ENCODE results near the gene DKK3. TPM values are rescaled to one million over a fixed set of nuclear protein-coding genes. Genes with fewer than 3 reads are reported as not detected.

DKK3 gene
- polyA plus RNA-seq, 6 donors from 2014 or later: not detected

- ATAC-seq (ENCODE audit: low read depth in 2 of 2) (no peak), DNase-seq (no peak)
- Mint-ChIP-seq H3K4me3 (no peak overlapping the region), H3K27me3 (peaks cover 4 to 39% (median 24%) of the 10 kb centered on the region in 3 donors), H3K27ac (no peak overlapping the region), H3K36me3 (peaks cover 0 to 8% of the 10 kb centered on the region in 2 donors), H3K4me1 (peaks cover 3 to 7% (median 4%) of the 10 kb centered on the region in 3 donors), H3K9me3 (peaks cover 0 to 7% (median 3%) of the 10 kb centered on the region in 7 donors)
Measured at GRCh38 chr11:11980841-11981308, 27.6 kb downstream of the DKK3 start.

GRCh38 chr11:11980200-11980599, 28.2 kb downstream of the DKK3 start:
- Mint-ChIP-seq H3K9me3 (peaks cover 0 to 7% (median 3%) of the 10 kb centered on the region in 7 donors), H3K27ac (no peak overlapping the region), H3K36me3 (peaks cover 0 to 8% of the 10 kb centered on the region in 2 donors), H3K27me3 (peaks cover 4 to 39% (median 24%) of the 10 kb centered on the region in 3 donors), H3K4me1 (peaks cover 3 to 7% (median 4%) of the 10 kb centered on the region in 3 donors), H3K4me3 (no peak overlapping the region)
- DNase-seq (no peak), ATAC-seq (ENCODE audit: low read depth in 2 of 2) (no peak)

- ATAC-seq (ENCODE audit: low read depth in 2 of 2): no peak
- no peak overlapping the region for H3K4me3 Mint-ChIP-seq
- H3K36me3 Mint-ChIP-seq: peaks cover 0 to 8% of the 10 kb centered on the region in 2 donors
- peaks cover 3 to 7% (median 4%) of the 10 kb centered on the region in 3 donors for H3K4me1 Mint-ChIP-seq
- peaks cover 0 to 7% (median 3%) of the 10 kb centered on the region in 7 donors for H3K9me3 Mint-ChIP-seq
- no peak overlapping the region for H3K27ac Mint-ChIP-seq
- DNase-seq: no peak
- H3K27me3 Mint-ChIP-seq: peaks cover 4 to 39% (median 24%) of the 10 kb centered on the region in 3 donors
Measured at GRCh38 chr11:11979488-11980117, 28.8 kb downstream of the DKK3 start.

- Mint-ChIP-seq H3K36me3 (peaks cover 0 to 8% of the 10 kb centered on the region in 2 donors), H3K4me3 (no peak overlapping the region), H3K27ac (peak overlapping the region in 1 of 6 donors; percentile 16), H3K4me1 (peaks cover 3 to 7% (median 4%) of the 10 kb centered on the region in 3 donors), H3K27me3 (peaks cover 4 to 39% (median 24%) of the 10 kb centered on the region in 3 donors), H3K9me3 (peaks cover 0 to 7% (median 3%) of the 10 kb centered on the region in 7 donors)
- DNase-seq (no peak), ATAC-seq (ENCODE audit: low read depth in 2 of 2) (no peak)
Measured at GRCh38 chr11:11978792-11979487, 29.5 kb downstream of the DKK3 start.

GRCh38 chr11:11978098-11978637, 30.3 kb downstream of the DKK3 start:
- ATAC-seq (ENCODE audit: low read depth in 2 of 2): no peak
- H3K4me3 Mint-ChIP-seq: no peak overlapping the region
- H3K27ac Mint-ChIP-seq: peak overlapping the region in 4 of 6 donors; percentile 0 to 85 (median 39)

DNA sequence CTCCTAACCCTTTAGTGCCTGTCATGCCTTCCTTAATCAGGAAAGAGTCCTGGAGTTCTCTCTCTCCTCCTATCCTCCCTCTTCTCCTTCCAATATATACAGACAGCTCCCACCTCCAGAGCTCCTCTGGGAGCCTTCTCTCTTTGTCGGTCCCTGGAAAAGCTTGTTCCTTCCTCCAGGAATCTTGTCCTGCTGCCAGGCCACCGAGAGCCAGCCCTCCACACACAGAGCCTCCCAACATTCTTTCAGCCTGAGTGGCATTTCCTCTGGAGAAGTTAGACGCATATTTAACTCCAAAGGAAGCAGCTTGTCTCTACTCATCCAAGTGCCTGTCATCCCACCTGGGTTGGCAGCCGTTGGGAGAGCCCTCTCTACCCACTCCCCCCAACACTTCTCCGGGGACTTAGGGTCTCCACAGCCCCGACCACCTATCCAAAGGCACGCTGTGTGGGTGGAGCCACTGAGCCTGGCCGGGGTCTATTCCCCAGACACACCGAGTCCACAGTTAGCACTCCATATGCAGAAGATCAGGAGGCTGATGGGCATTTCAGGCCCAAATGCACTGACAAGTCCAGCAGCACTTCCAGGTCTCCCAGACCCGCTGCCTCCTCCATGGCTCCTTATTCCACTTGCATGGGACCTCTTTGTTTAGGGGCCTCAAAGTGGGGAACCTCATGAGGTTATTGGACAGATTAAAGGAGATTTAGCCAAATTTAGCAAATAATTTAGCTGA, 31.1 kb downstream of the DKK3 start:
- H3K36me3 Mint-ChIP-seq: peaks cover 0 to 8% of the 10 kb centered on the region in 2 donors
- no peak overlapping the region for H3K27ac Mint-ChIP-seq
- H3K9me3 Mint-ChIP-seq: peaks cover 0 to 7% (median 3%) of the 10 kb centered on the region in 7 donors
- no peak for DNase-seq
- H3K4me1 Mint-ChIP-seq: peaks cover 3 to 7% (median 4%) of the 10 kb centered on the region in 3 donors
- no peak for ATAC-seq (ENCODE audit: low read depth in 2 of 2)
- H3K4me3 Mint-ChIP-seq: no peak overlapping the region
- H3K27me3 Mint-ChIP-seq: peaks cover 3 to 36% (median 20%) of the 10 kb centered on the region in 3 donors

More at GRCh38 chr11:11978098-11978637, 30.3 kb downstream of the DKK3 start:
- no peak for DNase-seq
- H3K27me3 Mint-ChIP-seq: peaks cover 4 to 39% (median 20%) of the 10 kb centered on the region in 3 donors
- peaks cover 3 to 7% (median 4%) of the 10 kb centered on the region in 3 donors for H3K4me1 Mint-ChIP-seq
- peaks cover 0 to 8% of the 10 kb centered on the region in 2 donors for H3K36me3 Mint-ChIP-seq
- peaks cover 0 to 7% (median 3%) of the 10 kb centered on the region in 7 donors for H3K9me3 Mint-ChIP-seq

DNA sequence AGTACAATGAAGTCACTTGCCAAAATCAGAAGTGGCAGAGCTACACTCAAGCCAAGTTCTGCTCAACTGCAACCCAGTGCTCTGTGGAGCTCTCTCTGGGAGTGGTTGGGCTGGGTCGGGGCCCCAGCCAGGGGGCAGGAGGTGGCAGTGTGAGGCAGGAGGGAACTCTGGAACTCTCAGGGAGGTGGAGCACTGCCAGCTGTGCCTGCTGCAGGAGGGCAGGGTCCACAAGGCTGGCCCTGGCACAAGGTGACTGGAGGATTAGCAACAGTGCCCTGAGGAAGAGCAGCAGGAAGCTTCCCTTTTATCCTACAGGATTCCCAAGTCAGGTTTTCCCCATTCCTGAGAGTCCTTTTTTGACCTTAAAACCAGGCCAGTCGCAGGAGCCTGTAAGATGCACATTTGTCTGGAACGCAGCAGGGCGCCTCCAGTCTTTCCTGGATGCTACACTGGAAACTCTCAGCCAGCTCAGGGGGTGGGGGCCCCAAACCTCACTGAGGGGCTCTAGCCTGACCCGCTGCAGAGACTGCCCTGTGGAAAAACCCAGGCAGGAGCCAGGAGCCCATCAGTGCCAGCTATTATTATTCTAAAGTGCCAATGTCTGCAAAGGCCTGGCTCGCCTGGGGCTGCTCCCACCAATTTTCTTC, 31.8 kb downstream of the DKK3 start:
- peaks cover 0 to 28% (median 20%) of the 10 kb centered on the region in 3 donors for H3K27me3 Mint-ChIP-seq
- no peak overlapping the region for H3K27ac Mint-ChIP-seq
- DNase-seq (no peak), ATAC-seq (ENCODE audit: low read depth in 2 of 2) (no peak)
- H3K4me3 Mint-ChIP-seq: no peak overlapping the region
- H3K4me1 Mint-ChIP-seq: peaks cover 3 to 7% (median 4%) of the 10 kb centered on the region in 3 donors
- peaks cover 0 to 8% of the 10 kb centered on the region in 2 donors for H3K36me3 Mint-ChIP-seq
- peaks cover 0 to 7% (median 3%) of the 10 kb centered on the region in 7 donors for H3K9me3 Mint-ChIP-seq

- Mint-ChIP-seq H3K27me3 (peaks cover 0 to 17% (median 13%) of the 10 kb centered on the region in 3 donors), H3K27ac (peak overlapping the region in 1 of 6 donors; percentile 19), H3K36me3 (peaks cover 0 to 8% of the 10 kb centered on the region in 2 donors), H3K9me3 (peaks cover 0 to 7% (median 3%) of the 10 kb centered on the region in 7 donors), H3K4me1 (peaks cover 3 to 7% (median 4%) of the 10 kb centered on the region in 3 donors), H3K4me3 (no peak overlapping the region)
- no peak for DNase-seq
- ATAC-seq (ENCODE audit: low read depth in 2 of 2): no peak
Measured at GRCh38 chr11:11975201-11976092, 33.0 kb downstream of the DKK3 start.

- Mint-ChIP-seq H3K9me3 (peaks cover 0 to 7% (median 3%) of the 10 kb centered on the region in 7 donors), H3K27ac (no peak overlapping the region), H3K4me3 (no peak overlapping the region), H3K27me3 (peaks cover 0 to 13% (median 8%) of the 10 kb centered on the region in 3 donors), H3K4me1 (peaks cover 3 to 7% (median 4%) of the 10 kb centered on the region in 3 donors), H3K36me3 (peaks cover 0 to 8% of the 10 kb centered on the region in 2 donors)
- no peak for DNase-seq
- no peak for ATAC-seq (ENCODE audit: low read depth in 2 of 2)
Measured at GRCh38 chr11:11973866-11974265, 34.6 kb downstream of the DKK3 start.

DNA sequence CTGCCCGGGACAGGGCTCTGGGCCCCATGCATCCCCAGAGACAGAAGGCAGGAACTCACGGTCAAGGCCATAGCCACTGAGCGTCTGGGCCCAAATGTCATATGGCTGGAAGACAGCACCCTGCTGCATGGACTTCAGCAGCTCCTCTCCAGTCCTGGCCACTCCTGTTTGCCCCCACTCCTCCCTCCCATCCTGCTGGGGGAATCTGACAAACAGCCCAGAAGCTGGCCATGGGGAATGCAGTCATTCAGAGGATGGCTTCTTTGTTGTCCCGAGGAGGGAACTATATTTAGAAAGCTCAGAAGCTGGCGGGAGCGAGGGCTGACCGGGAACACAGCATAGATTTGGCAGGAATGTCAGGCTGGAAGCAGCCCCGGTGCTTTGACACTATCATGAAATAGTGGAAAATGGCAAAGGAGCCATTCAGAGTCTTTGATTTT, 35.0 kb downstream of the DKK3 start:
- H3K27ac Mint-ChIP-seq: no peak overlapping the region
- peaks cover 0 to 5% (median 1%) of the 10 kb centered on the region in 7 donors for H3K9me3 Mint-ChIP-seq

GRCh38 chr11:11972730-11973341, 35.6 kb downstream of the DKK3 start:
- ATAC-seq (ENCODE audit: low read depth in 2 of 2): no peak
- Mint-ChIP-seq H3K4me1 (no peaks in the 10 kb centered on the region), H3K27ac (no peak overlapping the region), H3K4me3 (no peak overlapping the region), H3K9me3 (no peaks in the 10 kb centered on the region), H3K36me3 (no peaks in the 10 kb centered on the region), H3K27me3 (peaks cover 0 to 13% (median 8%) of the 10 kb centered on the region in 3 donors)
- no peak for DNase-seq

More for the DNA sequence above, 35.0 kb downstream of the DKK3 start:
- Mint-ChIP-seq H3K36me3 (peaks cover 0 to 4% of the 10 kb centered on the region in 2 donors), H3K4me3 (no peak overlapping the region), H3K4me1 (peaks cover 2 to 4% (median 3%) of the 10 kb centered on the region in 3 donors), H3K27me3 (peaks cover 0 to 13% (median 8%) of the 10 kb centered on the region in 3 donors)
- DNase-seq (no peak), ATAC-seq (ENCODE audit: low read depth in 2 of 2) (no peak)
